Ishikawa (cell line): Measurements from ENCODE around the gene FBP1.

Experiments used
- EP300 ChIP-seq: IDR thresholded peaks from 2 replicates; pipeline ENCODE4 v1.6.1; 2012; ENCODE audit warnings: borderline replicate concordance
- YY1 ChIP-seq: IDR thresholded peaks from 2 replicates; pipeline ENCODE4 v1.6.1; 2012; ENCODE audit warnings: low read depth

- TF ChIP-seq YY1 (no peak), EP300 (no peak)
Observed at GRCh38 chr9:94588681-94589080, 50.6 kb downstream of the FBP1 start.
